HEK293 (cell line): ENCODE measurements around the gene SPATA31A1.
"Not testable (repeated sequence)": the region's sequence is repeated elsewhere in the genome, so short reads cannot be mapped to it uniquely, and the experiment has no call there.

Experiments used
- BCL11A ChIP-seq: fragments of 450-650 bp; formaldehyde crosslinking; IDR thresholded peaks from 2 replicates; pipeline ENCODE4 v1.5.1; 2016; ENCODE audit warnings: low read depth, missing biosample characterization, missing genetic modification characterization
- GLI4 ChIP-seq: fragments of 450-650 bp; formaldehyde crosslinking; IDR thresholded peaks from 2 replicates; pipeline ENCODE4 v1.5.1; 2016; ENCODE audit warnings: missing biosample characterization, missing genetic modification characterization
- KLF1 ChIP-seq: fragments of 450-650 bp; formaldehyde crosslinking; IDR thresholded peaks from 2 replicates; pipeline ENCODE4 v1.5.1; 2016; ENCODE audit warnings: missing biosample characterization, missing genetic modification characterization
- ZNF155 ChIP-seq: fragments of 450-650 bp; formaldehyde crosslinking; IDR thresholded peaks from 2 replicates; pipeline ENCODE4 v1.5.1; 2016; ENCODE audit warnings: missing biosample characterization, missing genetic modification characterization
- ZNF175 ChIP-seq: fragments of 450-650 bp; formaldehyde crosslinking; IDR thresholded peaks from 2 replicates; pipeline ENCODE4 v1.5.1; 2016; ENCODE audit warnings: missing biosample characterization, missing genetic modification characterization
- ZNF776 ChIP-seq: fragments of 450-650 bp; formaldehyde crosslinking; IDR thresholded peaks from 2 replicates; pipeline ENCODE4 v1.5.0; 2017; ENCODE audit warnings: missing biosample characterization, missing genetic modification characterization, borderline replicate concordance
- TF ChIP-seq, protein P1 (sequence below): fragments of 450-650 bp; formaldehyde crosslinking; IDR thresholded peaks from 2 replicates; pipeline ENCODE4 v1.5.1; 2016; ENCODE audit warnings: missing biosample characterization, missing genetic modification characterization

DNA sequence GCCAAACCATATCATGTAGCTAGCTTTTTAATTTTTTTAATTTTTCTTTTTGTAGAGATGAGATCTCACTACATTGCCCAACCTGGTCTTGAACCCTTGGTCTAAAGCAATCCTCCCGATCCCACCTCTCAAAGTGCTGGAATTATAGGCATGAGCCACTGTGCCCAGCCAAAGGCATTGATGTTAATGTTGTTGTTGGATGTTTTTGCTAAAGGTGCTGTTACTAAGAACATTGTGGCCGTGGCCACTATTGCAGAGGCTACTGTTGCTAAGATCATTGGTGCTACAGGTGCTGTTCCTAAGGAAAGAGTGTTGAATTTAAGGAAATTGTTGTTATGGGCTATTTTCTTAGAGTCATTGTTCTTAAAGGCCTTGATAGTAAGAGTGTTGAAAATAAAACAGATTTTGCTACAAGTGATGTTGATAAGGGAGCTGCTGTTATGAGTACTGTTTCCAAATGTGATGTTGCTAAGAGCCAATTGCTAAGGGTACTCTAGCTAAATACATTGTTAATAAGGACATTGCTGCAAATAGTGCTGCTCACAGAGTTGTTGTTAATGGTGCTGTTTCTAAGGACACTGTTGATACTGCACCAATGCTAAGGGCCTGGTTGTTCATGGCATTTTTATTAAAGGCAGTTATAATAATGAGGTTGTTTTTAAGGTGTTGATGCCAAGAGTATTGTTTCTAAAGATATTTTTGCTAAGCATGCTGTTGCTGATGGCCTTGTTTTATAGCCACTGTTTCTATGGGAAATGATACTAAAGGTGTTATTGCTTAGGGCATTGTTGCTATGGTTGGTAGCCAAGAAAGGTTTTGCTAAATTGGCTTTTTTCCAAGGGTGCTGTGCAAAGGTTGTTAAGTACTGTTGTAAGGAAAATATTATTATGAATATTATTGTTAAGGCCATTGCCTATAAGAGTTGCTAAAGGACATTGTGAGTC is 52.1 kb downstream of the SPATA31A1 start:
- TF ChIP-seq ZNF776 (tag by site-specific recombination); GLI4 (tag by site-specific recombination); ZNF155 (tag by site-specific recombination); KLF1; ZNF175; BCL11A (tag by site-specific recombination): not testable (repeated sequence)
- TF ChIP-seq, protein P1, sequence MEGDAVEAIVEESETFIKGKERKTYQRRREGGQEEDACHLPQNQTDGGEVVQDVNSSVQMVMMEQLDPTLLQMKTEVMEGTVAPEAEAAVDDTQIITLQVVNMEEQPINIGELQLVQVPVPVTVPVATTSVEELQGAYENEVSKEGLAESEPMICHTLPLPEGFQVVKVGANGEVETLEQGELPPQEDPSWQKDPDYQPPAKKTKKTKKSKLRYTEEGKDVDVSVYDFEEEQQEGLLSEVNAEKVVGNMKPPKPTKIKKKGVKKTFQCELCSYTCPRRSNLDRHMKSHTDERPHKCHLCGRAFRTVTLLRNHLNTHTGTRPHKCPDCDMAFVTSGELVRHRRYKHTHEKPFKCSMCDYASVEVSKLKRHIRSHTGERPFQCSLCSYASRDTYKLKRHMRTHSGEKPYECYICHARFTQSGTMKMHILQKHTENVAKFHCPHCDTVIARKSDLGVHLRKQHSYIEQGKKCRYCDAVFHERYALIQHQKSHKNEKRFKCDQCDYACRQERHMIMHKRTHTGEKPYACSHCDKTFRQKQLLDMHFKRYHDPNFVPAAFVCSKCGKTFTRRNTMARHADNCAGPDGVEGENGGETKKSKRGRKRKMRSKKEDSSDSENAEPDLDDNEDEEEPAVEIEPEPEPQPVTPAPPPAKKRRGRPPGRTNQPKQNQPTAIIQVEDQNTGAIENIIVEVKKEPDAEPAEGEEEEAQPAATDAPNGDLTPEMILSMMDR (tag by site-specific recombination): not testable (repeated sequence)
